GM19372 (cell line): ENCODE data around the gene CDC6.

Experiments
- ATAC-seq: cut with Tn5 transposase; IDR thresholded peaks from one replicate; pipeline ENCODE4 v1.9.1; 2021; ENCODE audit warnings: mild to moderate bottlenecking, low read depth, moderate library complexity; ENCODE audit not compliant: unreplicated experiment

Gene CDC6

GRCh38 chr17:40320756-40321523, 33.3 kb downstream of the CDC6 start:
- ATAC-seq: no peak

DNA sequence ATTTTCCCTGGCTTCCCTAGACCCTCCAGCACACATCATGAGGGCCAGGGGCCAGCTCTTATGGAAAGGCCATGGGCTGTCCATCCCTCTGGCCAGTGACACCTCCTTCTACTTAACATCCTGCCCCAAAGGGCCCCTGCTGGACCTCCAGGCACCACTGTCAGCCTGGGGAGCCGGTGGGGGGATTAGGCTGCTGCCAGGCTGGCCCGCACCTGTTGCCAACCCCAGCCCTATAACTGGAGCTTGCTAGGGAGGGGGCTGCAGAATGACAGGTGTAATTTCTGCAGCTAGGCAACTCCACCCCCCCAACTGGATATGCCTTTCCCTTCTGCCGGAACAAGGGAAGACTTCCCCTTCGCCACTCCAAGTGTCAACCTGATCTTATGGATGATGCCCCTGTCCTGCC, 33.8 kb downstream of the CDC6 start:
- no peak for ATAC-seq

DNA sequence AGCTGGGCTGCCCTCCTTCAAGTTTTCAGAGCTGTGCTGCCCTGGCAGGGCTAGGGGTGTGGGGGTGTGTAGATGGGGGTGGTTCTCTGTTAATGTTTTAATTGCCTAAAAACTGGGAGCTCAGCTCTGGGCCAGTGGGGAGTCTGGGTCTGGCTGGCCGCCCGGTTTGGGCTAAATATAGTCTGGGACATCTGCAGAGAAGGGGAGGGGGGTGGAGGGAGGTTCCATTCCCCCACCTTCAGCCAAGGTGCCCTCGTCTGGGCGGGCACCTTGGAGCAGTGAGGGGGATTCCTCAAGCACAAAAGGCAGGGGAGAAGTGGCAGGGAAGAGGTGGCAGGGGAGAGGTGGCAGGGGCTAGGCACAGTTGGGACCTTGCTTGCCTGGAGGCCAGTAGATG, 34.3 kb downstream of the CDC6 start:
- no peak for ATAC-seq

GRCh38 chr17:40322358-40323315, 35.0 kb downstream of the CDC6 start:
- peak; percentile 42 for ATAC-seq

DNA sequence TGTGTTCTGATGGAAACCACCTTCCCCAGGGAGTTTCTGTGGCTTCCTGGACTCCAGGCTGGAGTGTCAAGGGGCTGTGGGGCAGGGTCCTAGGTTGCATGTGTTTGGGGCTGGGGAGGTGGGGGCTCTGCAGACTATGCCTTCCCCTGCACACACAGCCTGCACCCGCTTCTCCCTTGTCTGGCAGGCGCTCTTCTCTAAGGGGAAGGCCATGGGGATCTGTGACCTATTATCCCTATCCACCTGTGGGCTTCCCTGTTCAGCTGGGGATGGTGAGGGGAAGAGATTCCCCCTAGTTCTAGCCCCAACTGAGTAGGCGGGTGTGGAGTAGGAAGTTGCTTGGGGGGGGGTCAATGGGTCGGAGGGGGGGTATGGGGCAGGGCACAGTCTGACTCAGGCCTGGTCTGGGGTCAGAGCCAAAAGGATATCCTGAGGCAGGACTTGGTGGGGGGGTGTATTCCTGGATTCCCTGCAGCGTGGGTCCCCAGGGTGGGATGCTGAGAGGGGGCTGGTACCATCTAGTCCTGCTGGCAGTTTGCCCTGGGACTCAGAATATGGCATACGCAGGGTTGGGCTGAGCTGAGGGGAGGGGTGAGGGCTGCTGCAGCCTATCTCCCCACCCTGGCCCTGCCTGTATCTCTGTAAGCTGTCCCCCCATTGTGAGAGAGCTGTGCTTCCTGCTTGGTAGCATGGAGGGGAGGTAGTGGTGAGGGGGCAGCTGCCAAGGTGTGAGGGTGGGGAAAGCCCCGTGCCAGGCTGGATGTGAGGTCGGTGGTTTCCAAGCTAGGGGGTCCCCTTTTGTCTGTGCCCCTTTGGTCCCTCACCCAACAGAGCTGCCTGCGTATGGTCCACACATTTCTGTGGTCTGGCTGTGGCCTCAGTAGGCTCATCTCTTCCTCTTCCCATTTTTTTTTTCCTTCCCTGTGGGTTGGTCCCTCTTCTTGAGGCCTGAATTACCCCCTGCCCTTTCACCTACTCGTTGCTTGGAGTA, 36.0 kb downstream of the CDC6 start:
- no peak for ATAC-seq

GRCh38 chr17:40325156-40326013, 37.7 kb downstream of the CDC6 start:
- no peak for ATAC-seq

GRCh38 chr17:40326014-40326831, 38.5 kb downstream of the CDC6 start:
- no peak for ATAC-seq

DNA sequence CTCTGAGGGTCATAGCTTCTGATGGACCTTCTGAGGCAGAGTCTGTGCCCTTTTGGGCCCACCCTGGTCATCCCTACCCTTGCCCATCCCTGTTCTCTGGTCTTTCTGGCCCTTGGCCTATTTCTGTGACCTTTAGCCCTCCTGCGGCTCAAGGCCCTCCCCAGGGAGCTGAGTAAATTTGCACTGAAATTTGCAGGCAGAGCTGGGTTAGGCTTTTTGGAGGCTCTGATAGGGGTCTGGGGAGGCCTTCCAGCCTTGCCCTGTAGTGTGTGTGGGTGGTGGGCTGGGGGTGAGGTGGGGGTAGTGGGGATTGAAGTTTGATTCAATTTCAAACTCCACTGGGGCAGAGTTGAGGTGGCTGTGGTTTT, 39.1 kb downstream of the CDC6 start:
- no peak for ATAC-seq

DNA sequence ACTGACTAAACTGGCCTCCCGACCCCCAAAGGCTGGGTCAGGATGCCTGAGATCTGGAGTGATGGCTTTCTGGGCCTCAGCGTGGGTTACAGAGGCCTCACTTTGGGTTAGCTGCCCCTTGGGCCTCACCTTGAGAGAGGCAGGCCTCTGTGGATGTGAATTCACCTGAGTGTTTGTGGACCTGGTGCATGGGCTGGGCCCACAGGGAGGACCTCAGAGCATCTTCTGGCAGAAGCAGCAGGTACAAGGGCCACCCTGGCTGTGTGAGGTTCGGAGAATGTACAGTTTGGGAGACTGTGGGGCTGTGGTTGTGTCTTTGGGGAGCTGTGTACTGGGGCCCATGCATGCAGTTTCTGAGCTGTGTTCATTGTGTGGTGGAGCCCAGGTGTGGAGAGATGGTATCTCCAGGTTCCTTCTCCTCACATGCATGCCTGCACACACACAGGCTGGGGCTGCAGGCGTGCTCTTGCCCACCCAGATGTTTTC, 39.6 kb downstream of the CDC6 start:
- no peak for ATAC-seq

GRCh38 chr17:40327735-40328385, 40.2 kb downstream of the CDC6 start:
- ATAC-seq: no peak

DNA sequence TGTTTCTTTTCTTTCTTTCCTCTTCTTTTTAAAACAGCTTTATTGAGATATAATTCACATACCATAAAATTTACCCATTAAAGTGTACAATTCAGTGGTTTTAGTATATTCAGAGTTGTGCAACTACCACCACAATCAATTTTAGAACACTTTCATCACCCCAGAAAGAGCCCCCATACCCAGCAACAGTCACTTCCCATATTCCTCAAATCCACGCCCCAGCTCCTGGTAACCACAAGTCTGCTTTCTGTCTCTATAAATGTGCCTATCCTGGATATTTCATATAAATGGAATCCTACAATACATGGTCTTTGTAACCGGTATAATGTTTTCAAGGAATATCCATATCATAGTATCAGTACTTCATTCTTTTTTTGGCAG, 40.7 kb downstream of the CDC6 start:
- no peak for ATAC-seq

DNA sequence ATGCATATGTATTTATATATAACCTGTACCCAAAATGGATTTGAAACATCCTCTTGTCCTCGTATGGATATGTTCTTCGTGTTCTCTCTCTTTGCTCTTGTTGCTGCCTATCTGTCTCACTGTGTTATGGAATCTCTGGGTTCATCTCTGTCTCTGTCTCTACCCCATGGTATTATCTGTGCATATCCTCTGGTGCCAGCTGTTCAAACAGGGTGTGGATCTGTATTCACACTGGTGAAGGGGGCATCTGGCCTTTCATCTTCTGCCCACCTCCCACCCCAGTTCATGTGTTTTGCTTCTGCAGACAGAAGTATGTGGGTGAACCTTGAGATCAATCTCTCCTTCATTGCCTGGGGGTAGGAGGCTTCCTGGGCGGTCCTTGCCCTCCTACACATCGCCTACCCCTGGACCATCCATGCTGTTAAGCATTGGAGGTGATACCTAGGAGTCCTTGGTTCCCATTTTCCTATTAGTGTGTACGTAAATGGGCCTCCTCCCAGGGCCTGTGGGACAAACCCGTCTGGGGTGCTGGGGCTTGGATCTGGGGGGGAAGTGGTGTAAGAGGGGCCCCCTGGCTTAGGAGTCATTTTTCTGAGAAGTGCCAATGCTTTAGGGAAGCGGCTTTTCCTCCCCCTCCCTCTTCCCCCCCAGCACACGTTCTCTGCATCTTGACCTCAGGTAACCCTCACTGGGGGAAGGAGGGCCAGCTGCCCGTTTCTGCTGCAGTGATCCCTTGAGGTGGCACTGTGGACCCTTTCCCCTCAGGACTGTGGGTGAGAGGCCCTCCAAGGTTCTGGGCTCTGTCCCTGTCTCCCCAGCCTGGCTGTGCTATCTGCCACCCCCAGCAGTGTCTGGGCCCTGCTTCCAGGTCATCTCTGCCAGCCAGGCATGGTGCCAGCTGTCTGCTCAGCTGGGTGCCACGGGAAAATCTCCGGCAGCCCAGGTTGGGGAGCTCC, 42.4 kb downstream of the CDC6 start:
- ATAC-seq: no peak

DNA sequence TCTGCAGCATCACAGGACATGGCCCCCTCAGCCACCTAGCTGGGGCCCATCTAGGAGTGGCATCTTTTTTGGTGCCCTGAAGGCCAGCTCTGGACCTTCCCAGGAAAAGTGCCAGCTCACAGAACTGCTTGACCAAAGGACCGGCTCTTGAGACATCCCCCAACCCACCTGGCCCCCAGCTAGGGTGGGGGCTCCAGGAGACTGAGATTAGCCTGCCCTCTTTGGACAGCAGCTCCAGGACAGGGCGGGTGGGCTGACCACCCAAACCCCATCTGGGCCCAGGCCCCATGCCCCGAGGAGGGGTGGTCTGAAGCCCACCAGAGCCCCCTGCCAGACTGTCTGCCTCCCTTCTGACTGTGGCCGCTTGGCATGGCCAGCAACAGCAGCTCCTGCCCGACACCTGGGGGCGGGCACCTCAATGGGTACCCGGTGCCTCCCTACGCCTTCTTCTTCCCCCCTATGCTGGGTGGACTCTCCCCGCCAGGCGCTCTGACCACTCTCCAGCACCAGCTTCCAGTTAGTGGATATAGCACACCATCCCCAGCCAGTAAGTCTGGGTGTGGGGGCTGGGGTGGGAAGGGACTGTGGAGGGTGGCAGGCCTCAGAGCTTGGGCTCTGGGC, 43.3 kb downstream of the CDC6 start:
- ATAC-seq: no peak

DNA sequence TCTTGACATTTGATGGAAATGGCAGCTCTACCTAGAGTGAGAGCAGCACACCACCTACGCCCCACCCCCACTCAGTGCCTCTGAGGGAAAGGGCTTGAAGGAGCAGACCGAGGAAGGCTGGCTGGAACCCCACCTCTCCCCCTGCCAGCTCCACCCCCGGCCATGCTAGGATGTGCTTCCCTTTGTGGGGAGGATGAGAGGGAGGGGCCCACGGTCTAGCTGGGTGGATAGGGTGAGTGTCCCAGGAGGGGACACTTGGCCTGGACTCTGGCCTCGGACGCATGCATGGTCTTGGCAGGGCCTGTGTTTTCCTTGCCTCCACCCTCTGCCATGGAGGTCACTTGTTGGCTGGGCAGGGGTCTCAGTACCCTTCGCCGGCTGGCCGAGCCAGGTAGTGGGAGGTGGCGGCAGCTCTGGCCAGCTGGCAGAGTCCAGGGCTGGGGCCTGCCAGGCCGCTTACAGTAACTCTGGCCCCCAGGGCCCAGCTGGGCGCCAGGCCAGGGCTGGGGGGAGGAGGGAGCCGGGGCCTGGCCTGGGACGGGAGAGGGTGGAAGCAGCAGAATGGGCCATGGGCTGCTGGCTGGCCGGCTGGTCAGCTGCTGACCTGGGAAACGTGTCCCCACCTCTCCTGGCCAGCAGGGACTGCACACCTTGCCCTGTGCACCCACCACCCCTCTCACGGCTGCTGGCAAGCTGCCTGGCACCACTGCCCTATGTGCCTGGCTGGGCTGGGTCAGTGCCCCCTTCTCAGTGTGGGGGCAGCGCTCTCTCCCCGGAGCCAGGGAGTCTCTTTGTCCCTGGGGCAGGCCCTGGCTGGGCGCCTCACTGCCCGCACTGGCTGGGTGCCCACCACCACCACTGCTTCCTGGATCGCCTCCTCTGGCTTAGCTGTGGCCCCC, 44.3 kb downstream of the CDC6 start:
- no peak for ATAC-seq

- no peak for ATAC-seq
Observed at GRCh38 chr17:40333781-40334448, 46.2 kb downstream of the CDC6 start.
